H9 (cell line): ENCODE measurements around the gene TECPR2. TPM values are rescaled to one million over a fixed set of nuclear protein-coding genes. Genes with fewer than 3 reads are reported as not detected.
A peak's percentile ranks its signal among the peaks of the same experiment; 100 is the strongest.

ENCODE experiments used
- DNase-seq: peaks from one replicate; pipeline ENCODE4 v3.0.0-alpha.2; 2017
- H2AFZ ChIP-seq: one replicate; pipeline ENCODE4 v1.6.1; 2013; ENCODE audit warnings: mild to moderate bottlenecking, low read length, control low read depth, moderate library complexity
- H2AK5ac ChIP-seq: 2 replicates; pipeline ENCODE4 v1.6.1; 2013; ENCODE audit warnings: low read length, control low read depth, mixed read lengths; ENCODE audit not compliant: insufficient read length
- H2BK120ac ChIP-seq: one replicate; pipeline ENCODE4 v1.6.1; 2013; ENCODE audit warnings: low read depth, mild to moderate bottlenecking, low read length, control low read depth, inconsistent platforms; ENCODE audit not compliant: poor library complexity, severe bottlenecking
- H2BK12ac ChIP-seq: 2 replicates; pipeline ENCODE4 v1.6.1; 2013; ENCODE audit warnings: low read length, control low read depth, mixed read lengths, low read depth; ENCODE audit not compliant: insufficient read length
- H2BK15ac ChIP-seq: 2 replicates; pipeline ENCODE4 v1.6.1; 2013; ENCODE audit warnings: low read depth, low read length, control low read depth
- H2BK20ac ChIP-seq: one replicate; pipeline ENCODE4 v1.6.1; 2013; ENCODE audit warnings: low read depth, mild to moderate bottlenecking, low read length, control low read depth, inconsistent platforms; ENCODE audit not compliant: poor library complexity, severe bottlenecking
- H2BK5ac ChIP-seq: 2 replicates; pipeline ENCODE4 v1.6.1; 2013; ENCODE audit warnings: low read length, control low read depth, mixed read lengths; ENCODE audit not compliant: insufficient read length
- H3K14ac ChIP-seq: 2 replicates; pipeline ENCODE4 v1.6.1; 2013; ENCODE audit warnings: low read length, control low read depth; ENCODE audit not compliant: insufficient read depth
- H3K18ac ChIP-seq: 2 replicates; pipeline ENCODE4 v1.6.1; 2013; ENCODE audit warnings: low read depth, mild to moderate bottlenecking, mixed read lengths, low read length, control low read depth; ENCODE audit not compliant: insufficient read length
- H3K23ac ChIP-seq: 2 replicates; pipeline ENCODE4 v1.6.1; 2013; ENCODE audit warnings: low read length, control low read depth, mixed read lengths, low read depth; ENCODE audit not compliant: insufficient read length
- H3K23me2 ChIP-seq: 2 replicates; pipeline ENCODE4 v1.6.1; 2013; ENCODE audit warnings: low read depth, mild to moderate bottlenecking, mixed read lengths, low read length, control low read depth; ENCODE audit not compliant: insufficient read length, poor library complexity, severe bottlenecking
- H3K27ac ChIP-seq: 2 replicates; pipeline ENCODE4 v1.5.1; 2013; ENCODE audit warnings: low read length, control low read depth, mixed read lengths, low read depth; ENCODE audit not compliant: insufficient read length
- H3K27me3 ChIP-seq: 2 replicates; pipeline ENCODE4 v1.6.1; 2013; ENCODE audit warnings: low read length, control low read depth, inconsistent platforms; ENCODE audit not compliant: insufficient read depth
- H3K4ac ChIP-seq: 2 replicates; pipeline ENCODE4 v1.6.1; 2013; ENCODE audit warnings: low read depth, mild to moderate bottlenecking, control low read depth, inconsistent platforms, low read length, moderate library complexity
- H3K4me1 ChIP-seq: 2 replicates; pipeline ENCODE4 v1.6.1; 2013; ENCODE audit warnings: low read length, control low read depth, inconsistent platforms; ENCODE audit not compliant: insufficient read depth
- H3K4me2 ChIP-seq: 2 replicates; pipeline ENCODE4 v1.6.1; 2013; ENCODE audit warnings: low read length, control low read depth, mixed read lengths; ENCODE audit not compliant: insufficient read length, insufficient read depth
- H3K56ac ChIP-seq: 2 replicates; pipeline ENCODE4 v1.6.1; 2013; ENCODE audit warnings: low read depth, mild to moderate bottlenecking, mixed read lengths, low read length, control low read depth; ENCODE audit not compliant: insufficient read length
- H3K79me1 ChIP-seq: 2 replicates; pipeline ENCODE4 v1.6.1; 2013; ENCODE audit warnings: low read depth, mild to moderate bottlenecking, moderate library complexity, low read length, control low read depth, inconsistent platforms; ENCODE audit not compliant: insufficient read depth, poor library complexity, severe bottlenecking
- H3K79me2 ChIP-seq: 2 replicates; pipeline ENCODE4 v1.6.1; 2013; ENCODE audit warnings: low read length, control low read depth, inconsistent platforms; ENCODE audit not compliant: insufficient read depth
- H3K9ac ChIP-seq: 2 replicates; pipeline ENCODE4 v1.6.1; 2013; ENCODE audit warnings: low read length, control low read depth, mixed read lengths; ENCODE audit not compliant: insufficient read length; ENCODE audit errors: extremely low read depth
- H3K9me3 ChIP-seq: one replicate; pipeline ENCODE4 v1.6.1; 2013; ENCODE audit warnings: low read depth, low read length, inconsistent platforms; ENCODE audit not compliant: control insufficient read depth
- H3T11ph ChIP-seq: one replicate; pipeline ENCODE4 v1.6.1; 2013; ENCODE audit warnings: mild to moderate bottlenecking, low read length, control low read depth, inconsistent platforms
- H4K20me1 ChIP-seq: one replicate; pipeline ENCODE4 v1.6.1; 2013; ENCODE audit not compliant: control insufficient read depth, insufficient read length, insufficient read depth
- H4K5ac ChIP-seq: 2 replicates; pipeline ENCODE4 v1.6.1; 2013; ENCODE audit warnings: low read depth, mild to moderate bottlenecking, mixed read lengths, low read length, control low read depth; ENCODE audit not compliant: insufficient read length
- H4K8ac ChIP-seq: replicated peaks from 2 replicates; pipeline ENCODE4 v1.6.1; 2013; ENCODE audit warnings: low read length, control low read depth, mixed read lengths, low read depth; ENCODE audit not compliant: insufficient read length
- H4K91ac ChIP-seq: 2 replicates; pipeline ENCODE4 v1.6.1; 2013; ENCODE audit warnings: low read depth, mild to moderate bottlenecking, moderate library complexity, mixed read lengths, low read length, control low read depth; ENCODE audit not compliant: insufficient read length
- H3K27ac Mint-ChIP-seq, 3 experiments: 2 replicates in 2 of 3; 3 replicates in 1 of 3; pipeline ENCODE4 v1.8.0; 2020 to 2021; ENCODE audit warnings: mixed read lengths in 3 of 3, mild to moderate bottlenecking in 1 of 3, moderate library complexity in 1 of 3
- H3K27me3 Mint-ChIP-seq: 2 replicates; pipeline ENCODE4 v1.8.0; 2021; ENCODE audit warnings: low read depth, mild to moderate bottlenecking, moderate library complexity, mixed read lengths
- H3K36me3 Mint-ChIP-seq, 3 experiments: 2 replicates in 2 of 3; 3 replicates in 1 of 3; pipeline ENCODE4 v1.8.0; 2020 to 2021; ENCODE audit warnings: low read depth in 3 of 3, mixed read lengths in 3 of 3; ENCODE audit not compliant: insufficient read depth in 1 of 3
- H3K4me1 Mint-ChIP-seq, 2 experiments: 2 replicates each; pipeline ENCODE4 v1.8.0; 2020; ENCODE audit warnings: mixed read lengths in 2 of 2
- H3K4me3 Mint-ChIP-seq, 2 experiments: 2 replicates in 1 of 2; 3 replicates in 1 of 2; pipeline ENCODE4 v1.8.0; 2020 to 2021; ENCODE audit warnings: mild to moderate bottlenecking in 2 of 2, mixed read lengths in 2 of 2, moderate library complexity in 1 of 2
- H3K9me3 Mint-ChIP-seq, 2 experiments: 2 replicates in 1 of 2; 3 replicates in 1 of 2; pipeline ENCODE4 v1.8.0; 2020; ENCODE audit warnings: mild to moderate bottlenecking in 2 of 2, mixed read lengths in 2 of 2, moderate library complexity in 1 of 2
- WGBS: extraction: QIAGEN DNeasy Blood & Tissue Kit; methylation state at CpG from one replicate; pipeline ENCODE4 v1.1.7; 2013; ENCODE audit warnings: missing lambda C conversion rate, low lambda C conversion rate, mixed read lengths; ENCODE audit not compliant: insufficient read length; ENCODE audit errors: extremely low coverage; 5-methylcytosine and 5-hydroxymethylcytosine counted together
- total RNA-seq: library from RNA; stranded (reverse); gene quantifications from 2 replicates; pipeline ENCODE4 v1.2.1, GENCODE V29; 2021
- TF ChIP-seq, protein P1 (sequence below): fragments of 200-600 bp; sonication (generic); conservative IDR thresholded peaks from 3 replicates; pipeline ENCODE4 v1.8.0; 2021; ENCODE audit warnings: antibody characterized with exemption, mild to moderate bottlenecking

Gene TECPR2
- total RNA-seq, 1 experiment from 2014 or later = 15.4 TPM

DNA sequence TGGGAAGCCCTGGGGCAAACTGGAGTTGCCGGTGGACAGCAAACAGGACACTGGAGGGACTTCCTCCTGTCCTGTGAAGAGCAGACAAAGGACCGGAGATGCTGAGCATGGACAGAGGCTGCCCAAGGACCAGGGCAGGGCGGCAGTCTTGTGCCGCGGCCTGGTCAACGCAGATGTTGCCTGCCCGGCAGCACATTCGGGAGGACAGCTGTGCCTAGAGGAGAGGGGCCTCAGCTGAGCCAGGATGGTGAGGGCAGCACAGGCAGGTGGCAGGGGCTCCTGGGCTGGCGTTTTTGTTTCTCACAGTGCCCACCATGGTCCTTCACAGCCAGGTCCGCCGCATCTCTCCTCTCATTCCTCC, 133.6 kb downstream of the TECPR2 start:
- Histone ChIP-seq H3K18ac (no peak overlapping the region), H4K91ac (no peak overlapping the region), H4K20me1 (no peaks in the 10 kb centered on the region), H3K56ac (no peak overlapping the region), H4K5ac (no peak overlapping the region), H2BK5ac (no peak overlapping the region), H2BK20ac (no peak overlapping the region), H2BK12ac (no peak overlapping the region), H3T11ph (no peak overlapping the region), H3K9me3 (no peaks in the 10 kb centered on the region), H2BK15ac (no peak overlapping the region), H3K27me3 (no peaks in the 10 kb centered on the region), H4K8ac (no peak overlapping the region), H2AK5ac (no peak overlapping the region), H3K79me1 (no peaks in the 10 kb centered on the region), H3K79me2 (no peaks in the 10 kb centered on the region), H3K14ac (no peak overlapping the region), H2AFZ (no peak overlapping the region), H2BK120ac (no peak overlapping the region), H3K4ac (no peak overlapping the region), H3K4me1 (no peaks in the 10 kb centered on the region), H3K27ac (no peak overlapping the region), H3K23ac (no peak overlapping the region), H3K4me2 (no peak overlapping the region), H3K9ac (no peak overlapping the region), H3K23me2 (no peaks in the 10 kb centered on the region)
- WGBS = no CpG with 5 or more reads among the region's 11 CpGs
- no peaks in the 10 kb centered on the region; a peak in 1 of 5 replicates for H3K9me3 Mint-ChIP-seq
- H3K4me1 Mint-ChIP-seq = peaks cover 0 to 3% of the 10 kb centered on the region in 2 experiments; a peak in 1 of 4 replicates
- TF ChIP-seq, protein P1, sequence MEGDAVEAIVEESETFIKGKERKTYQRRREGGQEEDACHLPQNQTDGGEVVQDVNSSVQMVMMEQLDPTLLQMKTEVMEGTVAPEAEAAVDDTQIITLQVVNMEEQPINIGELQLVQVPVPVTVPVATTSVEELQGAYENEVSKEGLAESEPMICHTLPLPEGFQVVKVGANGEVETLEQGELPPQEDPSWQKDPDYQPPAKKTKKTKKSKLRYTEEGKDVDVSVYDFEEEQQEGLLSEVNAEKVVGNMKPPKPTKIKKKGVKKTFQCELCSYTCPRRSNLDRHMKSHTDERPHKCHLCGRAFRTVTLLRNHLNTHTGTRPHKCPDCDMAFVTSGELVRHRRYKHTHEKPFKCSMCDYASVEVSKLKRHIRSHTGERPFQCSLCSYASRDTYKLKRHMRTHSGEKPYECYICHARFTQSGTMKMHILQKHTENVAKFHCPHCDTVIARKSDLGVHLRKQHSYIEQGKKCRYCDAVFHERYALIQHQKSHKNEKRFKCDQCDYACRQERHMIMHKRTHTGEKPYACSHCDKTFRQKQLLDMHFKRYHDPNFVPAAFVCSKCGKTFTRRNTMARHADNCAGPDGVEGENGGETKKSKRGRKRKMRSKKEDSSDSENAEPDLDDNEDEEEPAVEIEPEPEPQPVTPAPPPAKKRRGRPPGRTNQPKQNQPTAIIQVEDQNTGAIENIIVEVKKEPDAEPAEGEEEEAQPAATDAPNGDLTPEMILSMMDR = no peak
- peak overlapping the region in 1 of 3 experiments; percentile 57; a peak in 1 of 7 replicates for H3K27ac Mint-ChIP-seq
- H3K36me3 Mint-ChIP-seq = peaks cover 6 to 9% (median 7%) of the 10 kb centered on the region in 3 experiments; a peak in 5 of 7 replicates
- no peak for DNase-seq
- H3K27me3 Mint-ChIP-seq = peaks cover 1% of the 10 kb centered on the region; the same call in 1 of the 2 replicates
- H3K4me3 Mint-ChIP-seq = no peak overlapping the region
